ENCODE data around the gene CORIN.

DNA sequence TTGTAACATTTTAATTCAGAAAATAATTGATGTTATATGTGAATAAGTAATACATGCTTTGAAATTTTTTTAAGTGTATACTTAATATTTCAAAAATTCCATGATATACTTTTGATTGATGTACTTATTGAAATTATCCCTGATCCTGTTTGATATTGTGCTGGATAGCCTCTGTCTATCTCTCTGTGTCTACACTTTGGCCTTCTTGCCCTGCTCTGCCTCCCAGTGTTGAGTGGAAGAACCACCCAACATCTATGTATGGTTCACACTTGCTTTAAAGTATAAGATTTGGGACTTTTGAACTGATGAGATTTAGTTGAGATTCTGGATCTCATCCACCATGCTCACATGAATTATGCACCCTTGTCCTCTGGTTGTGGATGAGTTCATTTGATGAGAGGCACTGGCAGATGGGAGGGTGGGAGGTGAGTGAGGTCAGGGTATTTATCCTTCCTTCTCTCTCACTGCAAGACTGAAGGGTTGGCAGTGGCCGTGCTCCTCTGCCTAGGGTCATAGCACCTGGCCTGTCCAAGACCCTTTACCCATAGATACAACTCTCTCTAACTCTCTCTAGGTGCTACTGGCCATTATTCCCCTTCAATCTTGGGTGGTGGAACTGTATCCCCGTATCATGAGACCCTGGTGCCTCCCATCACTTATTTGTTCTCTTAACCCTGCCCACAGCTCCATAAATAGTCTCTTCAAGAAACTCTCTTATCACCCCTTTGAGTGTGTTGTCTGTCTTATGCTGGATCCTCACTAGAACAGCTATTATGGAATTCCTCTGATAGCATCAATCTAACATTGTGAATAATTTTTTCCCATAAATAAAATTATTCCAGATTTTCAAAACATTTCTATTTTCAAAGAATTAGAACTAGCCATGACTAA is 75.2 kb downstream of the CORIN start:
- TF ChIP-seq OSR1 (CRISPR knock-in tag; IDR thresholded peaks at IDR 0.05) = no peak
- TF ChIP-seq, protein P1, sequence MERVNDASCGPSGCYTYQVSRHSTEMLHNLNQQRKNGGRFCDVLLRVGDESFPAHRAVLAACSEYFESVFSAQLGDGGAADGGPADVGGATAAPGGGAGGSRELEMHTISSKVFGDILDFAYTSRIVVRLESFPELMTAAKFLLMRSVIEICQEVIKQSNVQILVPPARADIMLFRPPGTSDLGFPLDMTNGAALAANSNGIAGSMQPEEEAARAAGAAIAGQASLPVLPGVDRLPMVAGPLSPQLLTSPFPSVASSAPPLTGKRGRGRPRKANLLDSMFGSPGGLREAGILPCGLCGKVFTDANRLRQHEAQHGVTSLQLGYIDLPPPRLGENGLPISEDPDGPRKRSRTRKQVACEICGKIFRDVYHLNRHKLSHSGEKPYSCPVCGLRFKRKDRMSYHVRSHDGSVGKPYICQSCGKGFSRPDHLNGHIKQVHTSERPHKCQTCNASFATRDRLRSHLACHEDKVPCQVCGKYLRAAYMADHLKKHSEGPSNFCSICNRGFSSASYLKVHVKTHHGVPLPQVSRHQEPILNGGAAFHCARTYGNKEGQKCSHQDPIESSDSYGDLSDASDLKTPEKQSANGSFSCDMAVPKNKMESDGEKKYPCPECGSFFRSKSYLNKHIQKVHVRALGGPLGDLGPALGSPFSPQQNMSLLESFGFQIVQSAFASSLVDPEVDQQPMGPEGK (CRISPR knock-in tag; IDR thresholded peaks at IDR 0.05; ENCODE audit: borderline replicate concordance) = no peak
- TF ChIP-seq CREB5 (CRISPR knock-in tag; IDR thresholded peaks at IDR 0.05; ENCODE audit: low read depth) = no peak
- no peak for TF ChIP-seq ARNTL (CRISPR knock-in tag; IDR thresholded peaks at IDR 0.05; ENCODE audit: borderline replicate concordance, low read depth)

All from SK-N-SH treated with all-trans-retinoic acid at 6 μM for 48 hours (cell line).